GM12878 (cell line): ENCODE data around the gene PPARA.
"Not testable (repeated sequence)": the region's sequence is repeated elsewhere in the genome, so short reads cannot be mapped to it uniquely, and the experiment has no call there.

Experiments used
- FOXM1 ChIP-seq: IDR thresholded peaks from 2 replicates; pipeline ENCODE4 v1.6.1; 2012; ENCODE audit warnings: low read depth, mild to moderate bottlenecking, inconsistent platforms, low read length, moderate library complexity
- POLR2AphosphoS5 ChIP-seq: IDR thresholded peaks from 2 replicates; pipeline ENCODE4 v1.6.1; 2011; ENCODE audit warnings: mild to moderate bottlenecking, low read length, inconsistent platforms
- SP1 ChIP-seq: IDR thresholded peaks from one replicate; pipeline ENCODE4 v1.6.1; 2011; ENCODE audit warnings: low read depth, low read length
- ZNF622 ChIP-seq: fragments of 450-650 bp; IDR thresholded peaks from 2 replicates; pipeline ENCODE4 v1.6.1; 2017; ENCODE audit warnings: mild to moderate bottlenecking, inconsistent platforms
- TF ChIP-seq, protein P1 (sequence below), 3 experiments: IDR thresholded peaks in 2 of 3; conservative IDR thresholded peaks in 1 of 3; 2 replicates each; pipeline ENCODE4 v1.5.1; 2011; ENCODE audit warnings: low read depth in 3 of 3, low read length in 3 of 3, mild to moderate bottlenecking in 3 of 3, control low read depth in 2 of 3, moderate library complexity in 2 of 3, inconsistent platforms in 1 of 3, mixed read lengths in 1 of 3; ENCODE audit not compliant: control insufficient read depth in 2 of 3, insufficient read depth in 1 of 3; ENCODE audit errors: extremely low read depth in 1 of 3

DNA sequence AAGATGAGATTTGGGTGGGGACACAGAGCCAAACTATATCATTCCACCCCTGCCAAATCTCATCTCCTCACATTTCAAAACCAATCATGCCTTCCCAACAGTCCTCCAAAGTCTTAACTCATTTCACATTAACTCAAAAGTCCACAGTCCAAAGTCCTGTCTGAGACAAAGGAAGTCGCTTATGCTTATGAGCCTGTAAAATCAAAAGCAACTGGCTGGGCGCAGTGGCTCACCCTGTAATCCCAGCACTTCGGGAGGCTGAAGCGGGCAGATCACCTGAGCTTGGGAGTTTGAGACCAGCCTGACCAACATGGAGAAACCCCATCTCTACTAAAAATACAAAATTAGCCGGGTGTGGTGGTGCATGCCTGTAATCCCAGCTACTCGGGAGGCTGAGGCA, 114.2 kb downstream of the PPARA start:
- TF ChIP-seq POLR2AphosphoS5, FOXM1, SP1, ZNF622: not testable (repeated sequence)
- TF ChIP-seq, protein P1, sequence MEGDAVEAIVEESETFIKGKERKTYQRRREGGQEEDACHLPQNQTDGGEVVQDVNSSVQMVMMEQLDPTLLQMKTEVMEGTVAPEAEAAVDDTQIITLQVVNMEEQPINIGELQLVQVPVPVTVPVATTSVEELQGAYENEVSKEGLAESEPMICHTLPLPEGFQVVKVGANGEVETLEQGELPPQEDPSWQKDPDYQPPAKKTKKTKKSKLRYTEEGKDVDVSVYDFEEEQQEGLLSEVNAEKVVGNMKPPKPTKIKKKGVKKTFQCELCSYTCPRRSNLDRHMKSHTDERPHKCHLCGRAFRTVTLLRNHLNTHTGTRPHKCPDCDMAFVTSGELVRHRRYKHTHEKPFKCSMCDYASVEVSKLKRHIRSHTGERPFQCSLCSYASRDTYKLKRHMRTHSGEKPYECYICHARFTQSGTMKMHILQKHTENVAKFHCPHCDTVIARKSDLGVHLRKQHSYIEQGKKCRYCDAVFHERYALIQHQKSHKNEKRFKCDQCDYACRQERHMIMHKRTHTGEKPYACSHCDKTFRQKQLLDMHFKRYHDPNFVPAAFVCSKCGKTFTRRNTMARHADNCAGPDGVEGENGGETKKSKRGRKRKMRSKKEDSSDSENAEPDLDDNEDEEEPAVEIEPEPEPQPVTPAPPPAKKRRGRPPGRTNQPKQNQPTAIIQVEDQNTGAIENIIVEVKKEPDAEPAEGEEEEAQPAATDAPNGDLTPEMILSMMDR (IDR thresholded peaks at IDR 0.05 in 2 of 3, conservative IDR thresholded peaks at IDR 0.05 in 1 of 3; ENCODE audit: control insufficient read depth in 2 of 3, extremely low read depth in 1 of 3, insufficient read depth in 1 of 3, low read depth in 3 of 3, low read length in 3 of 3) = not testable (repeated sequence)
